Spleen (tissue), 11 donors: ENCODE measurements around the gene TNS1. TPM values are rescaled to one million over a fixed set of nuclear protein-coding genes. Genes with fewer than 3 reads are reported as not detected.
A peak's percentile ranks its signal among the peaks of the same experiment; 100 is the strongest.
"Not testable (repeated sequence)": the region's sequence is repeated elsewhere in the genome, so short reads cannot be mapped to it uniquely, and the experiment has no call there.

Source experiments
- DNase-seq: peaks from one replicate; pipeline ENCODE4 v3.0.0-alpha.2; 2020
- H3K27ac ChIP-seq, 8 donors: fragments of 200-600 bp; sonication (generic) in 7 of 8; 1 replicate in 4 of 8; 2 replicates in 4 of 8; pipeline versions ENCODE4 v1.5.0 to v1.8.0; 2016 to 2021; ENCODE audit warnings: inconsistent platforms in 4 of 8, mild to moderate bottlenecking in 4 of 8, moderate library complexity in 1 of 8
- H3K27me3 ChIP-seq, 7 donors: fragments of 200-600 bp; sonication (generic) in 6 of 7; replicated peaks in 1 of 7; 1 replicate in 4 of 7; 2 replicates in 3 of 7; pipeline versions ENCODE4 v1.5.0 to v1.8.0; 2016 to 2021; ENCODE audit warnings: inconsistent platforms in 3 of 7, mild to moderate bottlenecking in 1 of 7
- H3K36me3 ChIP-seq, 6 donors: fragments of 200-600 bp; sonication (generic) in 5 of 6; 1 replicate in 4 of 6; 2 replicates in 2 of 6; pipeline versions ENCODE4 v1.5.0 to v1.8.0; 2016 to 2021; ENCODE audit warnings: inconsistent platforms in 2 of 6
- H3K4me1 ChIP-seq, 6 donors: fragments of 200-600 bp; sonication (generic) in 5 of 6; 1 replicate in 3 of 6; 2 replicates in 3 of 6; pipeline versions ENCODE4 v1.5.0 to v1.8.0; 2016 to 2021; ENCODE audit warnings: inconsistent platforms in 3 of 6
- H3K4me3 ChIP-seq, 8 donors: fragments of 200-600 bp; sonication (generic) in 7 of 8; 1 replicate in 4 of 8; 2 replicates in 4 of 8; pipeline versions ENCODE4 v1.5.0 to v1.8.0; 2016 to 2021; ENCODE audit warnings: inconsistent platforms in 4 of 8, mild to moderate bottlenecking in 4 of 8, moderate library complexity in 2 of 8
- H3K9me3 ChIP-seq, 8 donors: fragments of 200-600 bp; sonication (generic) in 7 of 8; 1 replicate in 4 of 8; 2 replicates in 4 of 8; pipeline versions ENCODE4 v1.5.0 to v1.8.0; 2016 to 2021; ENCODE audit warnings: inconsistent platforms in 4 of 8
- POLR2A ChIP-seq, 3 donors: fragments of 450-650 bp; IDR thresholded peaks; one replicate each; pipeline ENCODE4 v1.5.1; 2017; ENCODE audit warnings: antibody characterized with exemption in 3 of 3, mild to moderate bottlenecking in 1 of 3
- POLR2AphosphoS5 ChIP-seq, 3 donors: sonication (generic); formaldehyde crosslinking; IDR thresholded peaks; one replicate each; pipeline ENCODE4 v1.5.1; 2017; ENCODE audit warnings: antibody characterized with exemption in 3 of 3
- WGBS, 5 donors: extraction: QIAGEN DNeasy Blood & Tissue Kit in 3 of 5; methylation state at CpG; one replicate each; pipeline versions ENCODE4 v1.1.5 to v1.1.7; 2013 to 2018; 5-methylcytosine and 5-hydroxymethylcytosine counted together
- intact Hi-C: fragments of 100-400 bp; cut with DNase I; formaldehyde crosslinking; loops from one replicate; pipeline ENCODE4 v1.15.0; 2023; ENCODE audit warnings: low total_unique reads
- polyA plus RNA-seq, 3 donors: library from polyadenylated mRNA; stranded (reverse); fragments of 200-250 nt; gene quantifications; one replicate each; pipeline ENCODE4 v1.2.1, GENCODE V29; 2013
- total RNA-seq, 7 donors: library from RNA; depleted of rRNA in 3 of 7; stranded (reverse); fragments of >200 nt in 3 of 7; fragmentation: NEBNext Ultra II Directional in 4 of 7; extraction: Animal tissue kit (Norgen Biotek cat#: 25700) in 4 of 7; gene quantifications; one replicate each; pipeline versions ENCODE4 v1.1.0 to v1.2.1, GENCODE V29; 2016 to 2021
- TF ChIP-seq, protein P1 (sequence below), 11 experiments: fragments of 200-600 bp in 7 of 11; fragments of 450-650 bp in 4 of 11; sonication (generic) in 4 of 11; IDR thresholded peaks in 8 of 11; conservative IDR thresholded peaks in 3 of 11; 1 replicate in 7 of 11; 2 replicates in 4 of 11; pipeline versions ENCODE4 v1.4.0 to v1.8.0; 2016 to 2021; ENCODE audit warnings: antibody characterized with exemption in 11 of 11, inconsistent platforms in 4 of 11, mild to moderate bottlenecking in 1 of 11
- donor health status: healthy with polysubstance abuse.
- donor health status: DM: no; HTN: no; CAD: no; lungs with moderate emphysema.
- donor health status: DM: no; HTN: no; CAD: no.
- donor health status: Bipolar disorder and iron deficiency.
- donor health status: healthy.
- donor health status: DM: no; HTN: no; CAD: no.
- donor health status: DM: yes; HTN: yes; CAD: no.

Gene TNS1
- total and polyA plus RNA-seq, 10 donors, result 6.9 to 580 (median 246) TPM

DNA sequence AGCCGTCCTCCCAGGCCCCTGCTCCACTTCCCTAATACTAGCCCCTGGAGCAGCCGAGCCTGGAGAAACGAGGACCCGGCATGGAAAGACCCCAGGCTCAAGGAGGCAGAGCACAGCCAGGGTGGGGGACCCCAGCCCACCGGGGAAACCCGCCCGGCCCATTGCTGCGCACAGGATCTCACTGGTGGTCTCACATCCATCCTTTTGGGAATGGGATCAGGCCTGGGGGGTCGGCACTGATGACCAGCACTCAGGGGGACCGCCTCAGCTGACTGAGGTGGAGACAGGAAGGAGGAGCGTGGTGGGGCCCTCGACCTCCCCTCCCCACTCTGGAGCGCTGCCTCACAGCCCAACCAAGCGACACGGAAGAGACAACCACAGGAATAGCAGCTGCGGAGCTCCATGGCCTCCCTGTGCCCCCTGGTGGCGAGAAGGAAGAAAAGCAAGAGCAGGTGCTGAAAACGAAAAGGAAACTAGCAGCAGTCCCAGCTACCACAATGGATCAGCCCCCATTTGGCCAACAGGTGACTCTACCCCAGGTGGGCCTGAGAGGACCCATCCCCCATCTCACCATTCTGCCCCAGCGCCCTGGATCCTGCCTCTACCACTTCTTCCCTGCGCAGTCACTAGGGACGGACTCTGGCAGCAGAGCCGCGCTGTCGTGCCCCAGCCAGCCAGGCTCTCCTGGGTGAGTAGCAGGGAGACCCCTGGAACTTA is 31.9 kb upstream of the TNS1 start:
- 16 to 31% (median 24%) methylated on average over 18 to 24 of the region's 24 CpGs for WGBS, 5 donors
- not testable (repeated sequence) for H3K36me3 ChIP-seq, H3K9me3 ChIP-seq, H3K27me3 ChIP-seq
- TF ChIP-seq, protein P1, sequence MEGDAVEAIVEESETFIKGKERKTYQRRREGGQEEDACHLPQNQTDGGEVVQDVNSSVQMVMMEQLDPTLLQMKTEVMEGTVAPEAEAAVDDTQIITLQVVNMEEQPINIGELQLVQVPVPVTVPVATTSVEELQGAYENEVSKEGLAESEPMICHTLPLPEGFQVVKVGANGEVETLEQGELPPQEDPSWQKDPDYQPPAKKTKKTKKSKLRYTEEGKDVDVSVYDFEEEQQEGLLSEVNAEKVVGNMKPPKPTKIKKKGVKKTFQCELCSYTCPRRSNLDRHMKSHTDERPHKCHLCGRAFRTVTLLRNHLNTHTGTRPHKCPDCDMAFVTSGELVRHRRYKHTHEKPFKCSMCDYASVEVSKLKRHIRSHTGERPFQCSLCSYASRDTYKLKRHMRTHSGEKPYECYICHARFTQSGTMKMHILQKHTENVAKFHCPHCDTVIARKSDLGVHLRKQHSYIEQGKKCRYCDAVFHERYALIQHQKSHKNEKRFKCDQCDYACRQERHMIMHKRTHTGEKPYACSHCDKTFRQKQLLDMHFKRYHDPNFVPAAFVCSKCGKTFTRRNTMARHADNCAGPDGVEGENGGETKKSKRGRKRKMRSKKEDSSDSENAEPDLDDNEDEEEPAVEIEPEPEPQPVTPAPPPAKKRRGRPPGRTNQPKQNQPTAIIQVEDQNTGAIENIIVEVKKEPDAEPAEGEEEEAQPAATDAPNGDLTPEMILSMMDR (IDR thresholded peaks at IDR 0.05 in 8 of 11, conservative IDR thresholded peaks at IDR 0.05 in 3 of 11), result peak; percentile 47 to 85 (median 72)
- TF ChIP-seq POLR2AphosphoS5 (IDR thresholded peaks at IDR 0.05), result peak in 2 of 3 donors; percentile 33 to 43
- intact Hi-C loops, result loop anchor here (10.0 kb wide), 1 partner anchor 250 kb away; no protein-coding TSS in a partner anchor
- Histone ChIP-seq H3K27ac (peak overlapping the region in 3 of 8 donors; percentile 47 to 76 (median 48)), H3K4me1 (peaks cover 4 to 29% (median 15%) of the 10 kb centered on the region in 6 donors), H3K4me3 (peak overlapping the region in 6 of 8 donors; percentile 14 to 63 (median 28))
- peak; percentile 87 for DNase-seq

DNA sequence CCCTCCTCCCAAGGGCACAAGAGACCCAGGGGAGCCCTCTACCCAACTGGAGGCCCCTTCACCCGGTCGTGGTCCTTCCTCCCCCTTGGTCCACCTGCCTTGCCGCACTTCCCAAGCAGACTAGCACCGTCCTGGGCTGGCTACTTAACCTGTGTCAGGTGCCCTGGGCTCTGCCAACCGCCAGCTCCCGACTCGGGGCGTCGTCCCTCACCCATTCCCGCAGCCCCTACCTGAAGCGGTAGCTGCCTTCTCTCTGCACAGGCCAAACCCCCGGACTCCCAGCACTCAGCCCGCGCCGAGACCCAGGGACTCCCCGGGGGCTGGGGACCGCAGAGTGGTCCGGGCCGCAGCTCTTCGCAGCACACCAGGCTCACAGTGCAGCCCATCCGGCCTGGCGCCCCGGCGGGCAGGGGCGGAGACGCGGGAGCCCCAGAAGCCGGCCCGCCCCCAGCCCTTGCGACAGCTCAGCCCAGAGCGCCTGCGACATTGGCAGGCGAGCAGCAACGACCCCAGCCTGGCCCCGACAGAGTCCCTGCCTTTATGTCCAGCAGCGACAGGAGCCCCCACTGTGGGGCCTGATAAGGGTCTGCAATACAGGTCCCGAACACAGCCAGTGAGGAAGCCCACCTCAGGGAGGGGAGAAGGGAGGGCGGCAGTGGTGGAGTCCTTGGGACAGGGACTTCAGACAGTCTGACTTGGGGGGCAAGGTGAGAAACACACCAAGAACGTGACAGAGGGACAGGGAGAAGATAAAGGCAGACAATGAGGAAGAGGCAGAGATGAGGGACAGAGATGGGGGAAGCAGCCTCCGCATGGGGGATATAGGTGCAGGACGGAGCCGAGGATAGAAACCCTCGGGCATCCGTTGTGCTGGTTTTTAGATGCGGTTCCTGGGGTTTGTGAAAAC is 31.0 kb upstream of the TNS1 start:
- intact Hi-C loops, result loop anchor here (10.0 kb wide), 1 partner anchor 249 kb away; no protein-coding TSS in a partner anchor
- WGBS, 5 donors, result 32 to 57% (median 48%) methylated on average over 30 to 45 of the region's 45 CpGs
- H3K27ac ChIP-seq, result peak overlapping the region in 3 of 8 donors; percentile 47 to 76 (median 48)

DNA sequence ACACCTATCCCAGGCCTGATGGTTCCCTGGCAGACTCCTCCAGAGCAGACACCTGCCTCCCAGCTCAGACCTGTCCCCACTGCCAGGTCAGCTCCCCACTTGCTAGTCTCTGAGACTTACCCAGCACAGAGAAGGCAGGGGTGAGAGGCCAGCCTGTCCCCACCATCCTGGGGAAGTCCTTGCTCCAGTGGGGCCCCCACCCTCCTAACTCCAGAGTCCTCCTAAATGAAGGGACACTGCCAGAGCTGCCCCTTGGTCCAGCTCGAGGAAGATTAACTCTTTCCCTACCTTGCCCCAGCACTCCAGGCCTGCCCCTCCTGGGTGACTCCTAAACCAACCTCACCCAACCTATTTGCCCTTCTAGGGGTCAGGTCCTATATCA is 30.4 kb upstream of the TNS1 start:
- H3K36me3 ChIP-seq, result no peaks in the 10 kb centered on the region
- peaks cover 4 to 29% (median 15%) of the 10 kb centered on the region in 6 donors for H3K4me1 ChIP-seq
- 50 to 84% (median 68%) methylated on average over 1 of the region's 1 CpG for WGBS, 5 donors
- intact Hi-C loops, result loop anchor here (10.0 kb wide), 1 partner anchor 248 kb away; no protein-coding TSS in a partner anchor
- H3K4me3 ChIP-seq, result no peak overlapping the region
- H3K9me3 ChIP-seq, result no peaks in the 10 kb centered on the region
- H3K27ac ChIP-seq, result no peak overlapping the region
- H3K27me3 ChIP-seq, result peaks cover 0 to 10% (median 0%) of the 10 kb centered on the region in 7 donors
- no peak for DNase-seq
- TF ChIP-seq POLR2A (IDR thresholded peaks at IDR 0.05) (no peak), POLR2AphosphoS5 (IDR thresholded peaks at IDR 0.05) (no peak)
- TF ChIP-seq, protein P1 (IDR thresholded peaks at IDR 0.05 in 8 of 11, conservative IDR thresholded peaks at IDR 0.05 in 3 of 11), result no peak

More for the DNA sequence above, 31.0 kb upstream of the TNS1 start:
- H3K27me3 ChIP-seq, result peaks cover 0 to 10% (median 0%) of the 10 kb centered on the region in 7 donors
- H3K4me1 ChIP-seq, result peaks cover 4 to 29% (median 15%) of the 10 kb centered on the region in 6 donors
- TF ChIP-seq, protein P1 (IDR thresholded peaks at IDR 0.05 in 8 of 11, conservative IDR thresholded peaks at IDR 0.05 in 3 of 11), result no peak
- TF ChIP-seq POLR2AphosphoS5 (IDR thresholded peaks at IDR 0.05), result no peak
- TF ChIP-seq POLR2A (IDR thresholded peaks at IDR 0.05), result no peak
- no peak for DNase-seq
- no peaks in the 10 kb centered on the region for H3K9me3 ChIP-seq
- peak overlapping the region in 6 of 8 donors; percentile 14 to 63 (median 28) for H3K4me3 ChIP-seq
- no peaks in the 10 kb centered on the region for H3K36me3 ChIP-seq
